ENCODE measurements around the gene SLC38A2. TPM values are rescaled to one million over a fixed set of nuclear protein-coding genes. Genes with fewer than 3 reads are reported as not detected.

The SLC38A2 gene
- total and polyA plus RNA-seq, 2 of the 4 experiments (the other 2 are of a cell fraction): 313 to 881 TPM

- H3K79me1 ChIP-seq (ENCODE audit: low read depth in 1 of 2, low read length in 2 of 2): peaks cover 25 to 58% of the 10 kb centered on the region in 2 experiments
- peak overlapping the region; percentile 100 for H2BK5ac ChIP-seq (ENCODE audit: low read depth, low read length, poor library complexity, severe bottlenecking)
- TSS peak; percentile 92 for BruUV-seq (replicated peaks)
- H3K9me3 ChIP-seq (ENCODE audit: control insufficient read depth, insufficient read depth, low read length): no peaks in the 10 kb centered on the region
- TF ChIP-seq MAZ (IDR thresholded peaks at IDR 0.05; ENCODE audit: borderline replicate concordance, low read depth, low read length): peak; percentile 62; the same call in 1 of the 2 replicates
- peak; percentile 24 for TF ChIP-seq CTCF (conservative IDR thresholded peaks at IDR 0.05; ENCODE audit: low read depth, low read length)
- TF ChIP-seq RAD21 (IDR thresholded peaks at IDR 0.05; ENCODE audit: low read length): peak; percentile 34
- TF ChIP-seq BHLHE40 (IDR thresholded peaks at IDR 0.05; ENCODE audit: low read depth, low read length): peak; percentile 21; the same call in 1 of the 2 replicates
- no peak; the same call in 1 of the 2 replicates for TF ChIP-seq NFE2L2 (IDR thresholded peaks at IDR 0.05; ENCODE audit: low read depth, low read length)
- 0 out of 2 replicates have a peak, but pooled peaks have one; percentile 2 for TF ChIP-seq CEBPB (IDR thresholded peaks at IDR 0.05; ENCODE audit: low read depth, low read length)
- peak; percentile 90; the same call in 1 of the 2 replicates for TF ChIP-seq POLR2A (IDR thresholded peaks at IDR 0.05; ENCODE audit: low read depth, low read length)
- TF ChIP-seq MAFK (IDR thresholded peaks at IDR 0.05; ENCODE audit: low read depth, low read length): no peak
- H3K18ac ChIP-seq (ENCODE audit: low read depth, low read length): peak overlapping the region; percentile 99
- peak overlapping the region; percentile 97 for H2AK5ac ChIP-seq (ENCODE audit: low read depth, low read length)
- peak overlapping the region; percentile 100 for H4K91ac ChIP-seq (ENCODE audit: insufficient read depth, low read depth, low read length)
- CTCF ChIA-PET: interaction anchor here (0.6 kb wide), 1 partner anchor 128 kb away, joined by 3 read pairs; no protein-coding TSS in a partner anchor
- H3K27ac ChIP-seq (ENCODE audit: insufficient read depth, low read length): peak overlapping the region; percentile 98
- no peaks in the 10 kb centered on the region for H4K20me1 ChIP-seq (ENCODE audit: insufficient read depth, low read length)
- intact Hi-C loops (cut with micrococcal nuclease): loop anchor here (1.0 to 2.0 kb wide), 2 partner anchors 11 to 89 kb away; no protein-coding TSS in a partner anchor
- ATAC-seq (ENCODE audit: low read depth): peak; percentile 71
- peak overlapping the region; percentile 99 for H4K5ac ChIP-seq (ENCODE audit: low read depth, low read length)
- 5% methylated on average over 13 of the region's 47 CpGs; no CpG with 5 or more reads in 1 of the 2 experiments for WGBS, 2 experiments (ENCODE audit: extremely low coverage in 2 of 2, insufficient read length in 1 of 2)
- H2BK120ac ChIP-seq (ENCODE audit: low read depth, low read length): peak overlapping the region; percentile 100
- peak overlapping the region; percentile 99 for H3K14ac ChIP-seq (replicated peaks; ENCODE audit: low read depth, low read length)
- peaks cover 17% of the 10 kb centered on the region for H3K9me1 ChIP-seq (ENCODE audit: insufficient read depth, low read length)
- H3K27me3 ChIP-seq (ENCODE audit: control insufficient read depth, insufficient read depth, low read length): no peaks in the 10 kb centered on the region
- H2BK20ac ChIP-seq (ENCODE audit: low read depth, low read length): peak overlapping the region; percentile 93
- H3K4me1 ChIP-seq (ENCODE audit: control insufficient read depth, insufficient read depth, low read length): peaks cover 19% of the 10 kb centered on the region
- H2AFZ ChIP-seq (replicated peaks; ENCODE audit: low read length, poor library complexity): peak overlapping the region; percentile 86
- peak overlapping the region; percentile 100 for H3K56ac ChIP-seq (ENCODE audit: extremely low read depth, insufficient read depth, low read length)
- in situ Hi-C loops (cut with MboI; ENCODE audit: low sequenced_read_pairs): loop anchor here (10.0 kb wide), 1 partner anchor 111 kb away; no protein-coding TSS in a partner anchor
- peak overlapping the region; percentile 98 to 99 for H4K8ac ChIP-seq (ENCODE audit: low read depth in 2 of 2, low read length in 2 of 2)
- H3K4me3 ChIP-seq (ENCODE audit: insufficient read depth, low read depth, low read length): peak overlapping the region; percentile 69
- H3K23ac ChIP-seq (ENCODE audit: low read depth, low read length): peak overlapping the region; percentile 96
- H3K4ac ChIP-seq (ENCODE audit: low read depth, low read length): peak overlapping the region; percentile 100
- H2AK9ac ChIP-seq (replicated peaks; ENCODE audit: low read depth, low read length, poor library complexity): peak overlapping the region; percentile 100
- H3K36me3 ChIP-seq (ENCODE audit: control insufficient read depth, insufficient read depth, low read length): no peaks in the 10 kb centered on the region
- POLR2A ChIA-PET (ENCODE audit: unreplicated experiment): interaction anchor here (0.6 to 1.1 kb wide), 5 partner anchors 47 to 172 kb away, joined by 3 to 5 read pairs (median 5); no protein-coding TSS in a partner anchor
- peak overlapping the region; percentile 100 for H3K9ac ChIP-seq (ENCODE audit: low read depth, low read length)
- H2BK15ac ChIP-seq (ENCODE audit: low read depth, low read length): peak overlapping the region; percentile 93
- H3K4me2 ChIP-seq (ENCODE audit: low read depth, low read length): peak overlapping the region; percentile 93
- dilution Hi-C loops (cut with HindIII; ENCODE audit: low sequenced_read_pairs, unreplicated experiment): no loop called here
- peak; percentile 97 for DNase-seq
These were observed 11.3 kb upstream of the SLC38A2 start for GRCh38 chr12:46383654-46384450.

Data from IMR-90 (cell line).